ENCODE data around the gene MYH13.

DNA sequence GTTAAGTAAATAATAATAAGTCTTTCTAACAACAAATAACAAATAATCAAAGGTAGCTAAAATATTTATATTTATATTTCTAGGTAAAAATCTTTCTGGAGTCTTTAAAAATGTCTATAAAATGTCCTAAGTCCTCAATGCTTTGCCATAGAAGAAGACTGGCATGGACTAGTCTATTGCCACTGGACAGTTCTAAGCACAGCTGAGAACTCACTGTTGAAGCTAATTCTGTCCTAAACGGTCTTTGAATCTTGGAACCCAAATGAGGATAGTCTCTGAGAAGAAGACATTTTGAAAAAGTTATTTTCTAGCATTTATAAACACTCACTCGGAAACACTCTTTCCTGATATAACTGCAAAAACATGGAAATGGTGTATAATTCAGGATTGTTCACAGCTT, 48.4 kb upstream of the MYH13 start:
- TF ChIP-seq SUZ12 (IDR thresholded peaks at IDR 0.05; ENCODE audit: extremely low read depth, insufficient read depth, insufficient read length) (no peak), ZNF274 (IDR thresholded peaks at IDR 0.05; ENCODE audit: low read depth, low read length) (no peak), YY1 (IDR thresholded peaks at IDR 0.05; ENCODE audit: insufficient read depth, insufficient read length) (no peak)
